GM13977 (cell line): ENCODE results near the gene CRELD2.

ENCODE experiments used
- DNase-seq: peaks from one replicate; pipeline ENCODE4 v3.0.0; 2012; ENCODE audit warnings: low spot score
- in situ Hi-C: fragments of 300-500 bp; cut with MboI; formaldehyde crosslinking; loops from one replicate; pipeline ENCODE4 v1.12.0; 2022; ENCODE audit warnings: low sequenced_read_pairs, low pct_unique_long_range_greater_than_20kb, mixed read lengths, inconsistent platforms; ENCODE audit not compliant: unreplicated experiment
- TF ChIP-seq, protein P1 (sequence below): IDR thresholded peaks from 2 replicates; pipeline ENCODE4 v1.5.1; 2012; ENCODE audit warnings: mild to moderate bottlenecking, control low read depth; ENCODE audit not compliant: insufficient read depth; ENCODE audit errors: extremely low read depth, missing control alignments

The CRELD2 gene

DNA sequence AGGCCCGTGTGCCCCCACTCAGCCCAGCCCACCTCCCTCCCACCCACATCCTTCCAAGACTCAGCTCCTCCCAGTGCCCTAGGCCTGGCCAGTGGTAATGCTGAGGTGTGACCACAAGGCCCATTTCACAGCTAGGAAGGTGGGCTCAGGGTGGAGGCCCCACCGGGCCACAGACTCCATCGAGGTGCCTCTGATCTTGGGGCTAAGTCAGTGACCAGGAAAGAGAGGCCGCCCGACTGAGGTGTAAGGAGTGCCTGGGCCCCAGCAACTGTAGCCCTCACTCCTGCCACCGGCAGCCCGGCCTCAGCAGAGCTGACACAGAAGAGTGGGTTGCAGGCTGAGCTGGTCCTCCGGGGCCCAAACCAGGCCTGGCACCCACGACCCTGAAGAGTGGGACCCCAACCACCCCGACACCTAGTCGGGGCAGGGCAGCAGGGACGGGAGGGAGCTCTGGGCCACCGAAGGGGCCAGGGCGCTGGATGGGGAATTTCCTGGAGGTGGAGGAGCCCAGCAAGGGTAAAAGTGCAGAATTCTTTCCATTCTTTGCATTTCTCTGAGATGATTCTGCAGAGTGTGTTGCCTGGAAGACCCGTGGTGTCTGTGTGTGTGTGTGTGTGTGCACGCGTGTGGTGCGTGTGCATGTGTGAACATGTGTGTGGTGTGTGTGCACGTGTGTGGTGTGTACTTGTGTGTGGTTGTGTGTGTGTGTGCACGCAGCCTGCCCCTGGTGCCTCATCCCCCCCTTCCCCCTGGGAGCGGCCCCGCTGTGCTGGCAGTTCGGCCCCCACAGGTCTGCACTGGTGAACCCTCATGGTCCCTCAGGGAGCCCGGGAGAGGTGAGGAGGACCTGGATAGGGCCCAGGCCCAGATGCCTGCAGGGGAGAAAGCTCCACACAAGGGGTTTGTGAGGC, 33.8 kb downstream of the CRELD2 start:
- no peak for DNase-seq
- TF ChIP-seq, protein P1, sequence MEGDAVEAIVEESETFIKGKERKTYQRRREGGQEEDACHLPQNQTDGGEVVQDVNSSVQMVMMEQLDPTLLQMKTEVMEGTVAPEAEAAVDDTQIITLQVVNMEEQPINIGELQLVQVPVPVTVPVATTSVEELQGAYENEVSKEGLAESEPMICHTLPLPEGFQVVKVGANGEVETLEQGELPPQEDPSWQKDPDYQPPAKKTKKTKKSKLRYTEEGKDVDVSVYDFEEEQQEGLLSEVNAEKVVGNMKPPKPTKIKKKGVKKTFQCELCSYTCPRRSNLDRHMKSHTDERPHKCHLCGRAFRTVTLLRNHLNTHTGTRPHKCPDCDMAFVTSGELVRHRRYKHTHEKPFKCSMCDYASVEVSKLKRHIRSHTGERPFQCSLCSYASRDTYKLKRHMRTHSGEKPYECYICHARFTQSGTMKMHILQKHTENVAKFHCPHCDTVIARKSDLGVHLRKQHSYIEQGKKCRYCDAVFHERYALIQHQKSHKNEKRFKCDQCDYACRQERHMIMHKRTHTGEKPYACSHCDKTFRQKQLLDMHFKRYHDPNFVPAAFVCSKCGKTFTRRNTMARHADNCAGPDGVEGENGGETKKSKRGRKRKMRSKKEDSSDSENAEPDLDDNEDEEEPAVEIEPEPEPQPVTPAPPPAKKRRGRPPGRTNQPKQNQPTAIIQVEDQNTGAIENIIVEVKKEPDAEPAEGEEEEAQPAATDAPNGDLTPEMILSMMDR: no peak
- in situ Hi-C loops: no loop called here

DNA sequence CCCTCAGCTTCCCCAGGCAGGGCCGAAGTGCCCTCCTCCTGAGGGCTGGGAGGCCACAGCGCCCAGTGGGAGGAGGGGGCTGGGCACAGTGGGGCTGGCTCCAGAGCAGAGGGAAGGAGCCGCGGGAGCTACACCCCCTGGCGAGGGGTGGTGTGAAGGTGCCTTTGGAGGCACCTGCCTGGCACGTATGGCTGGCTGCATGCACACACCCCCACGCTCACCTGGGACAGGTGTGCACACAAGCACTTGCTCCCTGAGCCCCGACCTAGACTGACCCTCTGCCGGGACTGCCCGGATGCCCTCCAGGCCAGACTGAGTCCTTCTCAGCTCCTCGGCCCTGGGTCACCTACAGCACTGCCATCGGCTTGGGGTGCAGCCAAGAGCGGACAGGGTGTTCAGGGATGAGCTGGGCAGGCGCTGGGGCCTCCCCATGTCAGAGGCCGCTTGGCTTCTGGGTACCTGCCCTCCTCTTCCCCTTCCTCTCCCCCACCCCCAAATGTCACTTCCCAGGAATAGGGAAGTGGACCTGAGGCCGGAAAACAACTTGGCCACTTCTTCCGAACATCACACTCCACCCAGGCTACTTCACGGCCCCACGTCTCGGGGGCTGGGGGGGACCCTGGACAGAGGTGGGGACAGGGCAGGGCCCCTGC, 34.7 kb downstream of the CRELD2 start:
- in situ Hi-C loops: no loop called here
- DNase-seq: no peak
- TF ChIP-seq, protein P1: no peak

DNA sequence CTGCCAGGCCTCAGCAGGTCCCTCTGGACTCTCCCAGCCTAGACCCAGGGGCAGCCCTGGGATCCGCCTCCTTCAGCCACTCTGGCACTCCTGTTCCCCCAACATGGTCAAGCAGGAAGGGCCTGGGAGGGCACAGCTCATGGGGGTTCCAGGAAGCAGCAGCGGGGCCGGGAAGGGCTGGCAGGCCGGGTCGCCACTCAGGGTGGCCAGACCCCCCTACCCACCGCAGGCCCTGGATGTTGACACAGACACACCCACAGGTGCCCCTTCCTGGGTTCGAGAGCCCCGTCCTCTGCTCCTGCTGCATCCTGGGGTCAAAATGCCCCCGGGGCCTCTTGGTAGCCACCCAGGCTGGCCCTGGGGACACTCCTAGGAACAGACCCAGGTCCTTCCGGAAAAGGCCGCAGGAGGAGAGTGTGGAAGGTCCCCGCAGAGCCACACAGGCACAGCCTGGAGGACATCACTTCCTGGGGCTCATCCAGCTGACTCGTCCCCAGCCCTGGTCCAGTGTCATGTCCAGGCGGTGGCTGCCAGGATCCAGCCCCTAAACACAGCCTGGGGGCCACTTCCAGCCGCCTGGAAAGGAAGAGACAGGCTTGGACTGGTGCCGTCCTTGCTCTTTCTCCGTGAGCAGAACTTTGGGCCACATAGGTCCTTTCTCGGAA, 35.4 kb downstream of the CRELD2 start:
- no peak for DNase-seq
- in situ Hi-C loops: no loop called here
- TF ChIP-seq, protein P1: no peak

DNA sequence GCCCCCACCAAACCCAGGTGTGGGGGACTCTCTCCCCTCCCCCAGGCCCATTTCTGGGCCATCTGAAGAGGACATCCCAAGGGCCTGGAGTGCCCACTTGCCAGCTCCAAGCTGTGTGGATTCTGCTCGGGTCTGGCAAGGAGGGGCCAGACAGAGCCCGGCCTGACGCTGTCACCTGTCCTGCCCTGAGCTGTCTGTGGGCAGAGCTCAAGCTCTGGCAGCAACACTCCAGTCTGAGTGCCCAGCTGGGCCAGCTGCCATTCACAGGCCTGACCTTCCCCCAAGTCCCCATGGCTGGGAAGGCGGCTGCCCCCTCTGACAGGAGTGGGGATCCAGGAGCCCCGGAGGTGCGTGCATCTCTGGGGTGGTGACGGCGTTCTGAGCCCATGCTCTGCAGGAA, 35.9 kb downstream of the CRELD2 start:
- DNase-seq: no peak
- in situ Hi-C loops: no loop called here
- TF ChIP-seq, protein P1: no peak

DNA sequence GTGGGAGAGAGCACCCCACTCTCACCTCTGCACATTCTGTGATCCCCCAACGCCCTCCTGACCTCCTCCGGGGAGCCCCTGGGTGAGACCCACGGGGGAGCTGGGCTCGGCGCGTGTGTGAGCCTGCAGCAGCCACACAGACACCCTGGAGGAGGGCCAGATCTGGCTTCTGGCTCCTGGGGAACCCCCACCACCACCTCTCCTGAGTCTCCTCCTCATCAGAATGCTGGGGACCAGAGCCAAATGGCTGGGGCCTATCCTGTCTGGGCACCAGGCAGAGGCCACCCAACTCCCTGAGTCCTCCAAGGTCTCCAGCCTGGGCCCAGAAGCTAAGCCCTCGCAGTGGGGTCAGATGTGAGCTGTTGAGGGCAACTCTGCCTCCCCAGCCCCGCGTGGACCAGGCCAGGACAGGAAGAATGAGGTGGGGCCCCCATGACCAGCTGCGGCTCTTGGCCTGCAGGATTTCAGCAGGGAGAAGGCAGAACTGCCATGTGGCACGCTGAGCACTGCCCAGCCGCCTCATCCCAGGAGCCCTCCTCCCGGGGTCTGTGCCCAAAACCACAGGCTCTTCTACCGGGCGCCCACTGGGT, 36.7 kb downstream of the CRELD2 start:
- DNase-seq: no peak
- TF ChIP-seq, protein P1: no peak
- in situ Hi-C loops: no loop called here
